K562 (cell line): ENCODE results near the gene SIK3. TPM values are rescaled to one million over a fixed set of nuclear protein-coding genes. Genes with fewer than 3 reads are reported as not detected.

Source experiments
- ATAC-seq: fragments of 200-7000 bp; cut with Tn5 transposase; 3 replicates; pipeline ENCODE4 v1.9.1; 2020; ENCODE audit warnings: moderate library complexity
- BruUV-seq: library from RNA; stranded (reverse); fragments of 400-500 nt; replicated peaks from 2 replicates; lab custom pipeline; 2021; lab: Mats Ljungman, UMichigan
- CTCF ChIA-PET: fragments of 300-600 bp; formaldehyde crosslinking; extraction: SDS; loops from one replicate; lab custom pipeline; 2021; ENCODE audit warnings: low intra/inter-chr PET ratio; lab: Yijun Ruan, JAX
- POLR2A ChIA-PET: fragments of 300-600, 350-650 bp; sonication (Branson Sonifier 250); formaldehyde crosslinking; extraction: SDS; loops from one replicate; lab custom pipeline; 2021; ENCODE audit warnings: antibody characterized with exemption, inconsistent platforms; lab: Yijun Ruan, JAX
- DNase-seq, 4 experiments: peaks; one replicate each; pipeline versions ENCODE4 v3.0.0 to v3.0.0-alpha.2; 2011 to 2018; ENCODE audit warnings: low spot score in 3 of 4, mixed read lengths in 3 of 4; ENCODE audit errors: extremely low read depth in 1 of 4
- FAIRE-seq: peaks from 2 replicates; lab custom pipeline; 2011; peaks lifted over from hg19 to GRCh38; lab: Jason Lieb, UNC
- H2AFZ ChIP-seq: 2 replicates; pipeline ENCODE4 v1.6.0; 2011; ENCODE audit warnings: low read depth, low read length, control low read depth, inconsistent platforms
- H3K27ac ChIP-seq: fragments of 200-600 bp; 3 replicates; pipeline ENCODE4 v1.8.0; 2011; ENCODE audit warnings: low read depth, mild to moderate bottlenecking, control low read depth, inconsistent platforms, low read length, moderate library complexity, mixed read lengths; ENCODE audit errors: extremely low read depth
- H3K27me3 ChIP-seq, 2 experiments: fragments of 300-600 bp in 1 of 2; 2 replicates in 1 of 2; 3 replicates in 1 of 2; pipeline versions ENCODE4 v1.6.0 to v1.8.0; 2011; ENCODE audit warnings: inconsistent platforms in 2 of 2, low read length in 2 of 2, mild to moderate bottlenecking in 1 of 2, mixed read lengths in 1 of 2, moderate library complexity in 1 of 2; ENCODE audit not compliant: control insufficient read depth in 2 of 2, insufficient read depth in 2 of 2
- H3K36me3 ChIP-seq: fragments of 300-600 bp; 3 replicates; pipeline ENCODE4 v1.8.0; 2011; ENCODE audit warnings: mild to moderate bottlenecking, low read length, inconsistent platforms; ENCODE audit not compliant: control insufficient read depth, insufficient read depth
- H3K4me1 ChIP-seq, 2 experiments: fragments of 200-600 bp in 1 of 2; replicated peaks in 1 of 2; 2 replicates in 1 of 2; 3 replicates in 1 of 2; pipeline versions ENCODE4 v1.5.1 to v1.8.0; 2011; ENCODE audit warnings: inconsistent platforms in 2 of 2, low read length in 2 of 2, mild to moderate bottlenecking in 1 of 2, mixed read lengths in 1 of 2, moderate library complexity in 1 of 2; ENCODE audit not compliant: control insufficient read depth in 2 of 2, insufficient read depth in 2 of 2
- H3K4me2 ChIP-seq: 2 replicates; pipeline ENCODE4 v1.6.1; 2011; ENCODE audit warnings: low read length, control low read depth, inconsistent platforms, mixed read lengths; ENCODE audit not compliant: insufficient read depth
- H3K4me3 ChIP-seq: fragments of 200-600 bp; sonication (generic), shearing (Covaris generic); 2 replicates; pipeline ENCODE4 v1.5.1; 2016; ENCODE audit warnings: control low read depth, inconsistent platforms
- H3K79me2 ChIP-seq: fragments of 200-600 bp; 3 replicates; pipeline ENCODE4 v1.8.0; 2011; ENCODE audit warnings: low read length, inconsistent platforms; ENCODE audit not compliant: control insufficient read depth, insufficient read depth
- H3K9ac ChIP-seq, 2 experiments: 2 replicates each; pipeline versions ENCODE4 v1.6.0 to v1.6.1; 2011; ENCODE audit warnings: low read depth in 2 of 2, low read length in 2 of 2, control low read depth in 1 of 2, inconsistent platforms in 1 of 2, mild to moderate bottlenecking in 1 of 2, mixed read lengths in 1 of 2; ENCODE audit not compliant: insufficient read depth in 1 of 2
- H3K9me1 ChIP-seq: one replicate; pipeline ENCODE4 v1.6.0; 2011; ENCODE audit warnings: inconsistent platforms, mild to moderate bottlenecking, low read length, moderate library complexity; ENCODE audit not compliant: control insufficient read depth, insufficient read depth
- H3K9me3 ChIP-seq: replicated peaks from 2 replicates; pipeline ENCODE4 v1.5.1; 2011; ENCODE audit warnings: low read depth, low read length, inconsistent platforms; ENCODE audit not compliant: control insufficient read depth, insufficient read depth
- H4K20me1 ChIP-seq: replicated peaks from 2 replicates; pipeline ENCODE4 v1.6.1; 2011; ENCODE audit warnings: low read length, inconsistent platforms, mixed read lengths; ENCODE audit not compliant: control insufficient read depth, insufficient read depth
- CREBBP ChIP-seq: IDR thresholded peaks from one replicate; pipeline ENCODE4 v1.6.1; 2012; ENCODE audit warnings: low read depth, mild to moderate bottlenecking, control low read depth, inconsistent platforms, low read length
- EZH2 ChIP-seq: IDR thresholded peaks from 2 replicates; pipeline ENCODE4 v1.6.1; 2012; ENCODE audit warnings: low read depth, mild to moderate bottlenecking, inconsistent platforms, low read length, borderline replicate concordance
- GTF2F1 ChIP-seq: IDR thresholded peaks from 2 replicates; pipeline ENCODE4 v1.6.1; 2011; ENCODE audit warnings: low read depth, low read length, improper control_type of control experiment
- HDAC1 ChIP-seq, 2 experiments: fragments of 450-650 bp; IDR thresholded peaks; 2 replicates each; pipeline ENCODE4 v1.6.1; 2016 to 2017; ENCODE audit warnings: inconsistent platforms in 1 of 2, mild to moderate bottlenecking in 1 of 2, moderate library complexity in 1 of 2
- HDAC3 ChIP-seq: fragments of 450-650 bp; IDR thresholded peaks from 2 replicates; pipeline ENCODE4 v1.6.1; 2018; ENCODE audit warnings: borderline replicate concordance, mild to moderate bottlenecking, moderate library complexity; ENCODE audit not compliant: partially characterized antibody
- ZKSCAN1 ChIP-seq: fragments of 150-350 bp; IDR thresholded peaks from 2 replicates; pipeline ENCODE4 v1.6.1; 2016; ENCODE audit warnings: low read depth, low read length
- ZNF212 ChIP-seq: fragments of 450-650 bp; formaldehyde crosslinking; IDR thresholded peaks from 2 replicates; pipeline ENCODE4 v1.4.0; 2020; ENCODE audit warnings: mild to moderate bottlenecking
- ZNF263 ChIP-seq: sonication (generic); formaldehyde crosslinking; IDR thresholded peaks from 2 replicates; pipeline ENCODE4 v1.8.0; 2022; ENCODE audit warnings: mild to moderate bottlenecking, missing genetic modification reagents, borderline replicate concordance
- WGBS: fragments of 100-300 bp; shearing (Covaris generic); methylation state at CpG from one replicate; pipeline ENCODE4 v1.1.6; 2016; ENCODE audit warnings: low coverage, mixed read lengths; ENCODE audit not compliant: insufficient coverage; ENCODE audit errors: missing lambda C conversion rate; 5-methylcytosine and 5-hydroxymethylcytosine counted together
- in situ Hi-C: fragments of 300-500 bp; cut with MboI; formaldehyde crosslinking; loops from 4 replicates; pipeline ENCODE4 v1.15.0; 2018; ENCODE audit warnings: inconsistent platforms, mixed read lengths
- intact Hi-C: fragments of 100-400 bp; cut with micrococcal nuclease; formaldehyde crosslinking; loops from 2 replicates; pipeline ENCODE4 v1.14.2; 2022
- polyA plus RNA-seq, 8 experiments: library from polyadenylated mRNA; depleted of rRNA in 4 of 8; stranded (reverse) in 5 of 8; unstranded in 3 of 8; fragments of >200 nt; fragmentation: Nextera tagmentation in 2 of 8; fragmentation: Illumina TruSeq in 1 of 8; extraction: Ambion mirVana in 2 of 8; extraction: Trizol in 1 of 8; gene quantifications; 2 replicates each; pipeline versions ENCODE4 v1.2.1 to v1.2.3, GENCODE V29; 2011 to 2014; ENCODE audit warnings: inconsistent platforms in 1 of 8, missing spikeins in 1 of 8
- total RNA-seq, 7 experiments: library from RNA; depleted of rRNA in 6 of 7; stranded (reverse); fragments of >200 nt in 6 of 7; fragmentation: Illumina TruSeq in 2 of 7; extraction: Trizol in 2 of 7; gene quantifications; 2 replicates each; pipeline versions ENCODE4 v1.2.1 to v1.2.3, GENCODE V29; 2011 to 2021; ENCODE audit warnings: low replicate concordance in 1 of 7

SIK3 gene
- total and polyA plus RNA-seq, 9 of the 15 experiments (the other 6 are each of a cell fraction or from before 2014, with no cell fraction given) = 1.6 to 21.6 (median 8.0) TPM

DNA sequence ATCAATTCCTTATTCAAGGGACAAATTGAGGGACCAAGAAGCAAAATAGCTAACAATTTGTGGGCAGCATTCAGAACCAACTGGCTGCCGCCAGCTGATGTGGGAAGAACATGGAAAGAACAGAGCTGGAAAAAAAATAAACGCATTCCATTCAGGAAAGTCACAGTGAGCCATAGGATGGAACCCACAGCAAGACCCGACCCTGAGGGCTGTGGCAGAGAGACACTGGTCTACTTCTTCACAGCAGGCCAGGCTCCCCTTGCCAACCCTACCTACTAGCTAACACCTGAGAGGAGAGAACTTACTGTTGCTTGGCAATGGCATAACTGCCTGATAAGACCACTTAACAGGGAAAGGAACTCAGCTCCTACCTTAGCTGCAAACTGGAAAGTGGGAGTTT is 137.3 kb downstream of the SIK3 start:
- H3K4me2 ChIP-seq = no peak overlapping the region
- no peak for ATAC-seq
- no peak overlapping the region for H2AFZ ChIP-seq
- peaks cover 7% of the 10 kb centered on the region for H3K36me3 ChIP-seq
- no peaks in the 10 kb centered on the region for H3K9me3 ChIP-seq
- H3K27ac ChIP-seq = no peak overlapping the region
- CTCF ChIA-PET = no interaction called here
- TF ChIP-seq HDAC3 = no peak
- no peak for TF ChIP-seq EZH2
- no peak for TF ChIP-seq CREBBP
- no peak for TF ChIP-seq GTF2F1
- no peak for TF ChIP-seq ZKSCAN1
- TF ChIP-seq ZNF212 (CRISPR knock-in tag) = no peak
- TF ChIP-seq HDAC1 (IDR thresholded peaks at IDR 0.05) = no peak
- no peak for TF ChIP-seq ZNF263 (CRISPR knock-in tag)
- DNase-seq = no peak
- intact Hi-C loops (no loop called here), in situ Hi-C loops (no loop called here)
- no peak overlapping the region for H3K4me3 ChIP-seq
- H4K20me1 ChIP-seq = no peaks in the 10 kb centered on the region; the same call in 1 of the 2 replicates
- no peaks in the 10 kb centered on the region for H3K9me1 ChIP-seq
- POLR2A ChIA-PET = interaction anchor here (1.2 to 1.7 kb wide), 3 partner anchors 9 to 18 kb away, joined by 3 to 4 read pairs (median 3); no protein-coding TSS in a partner anchor
- no peaks in the 10 kb centered on the region; a peak in 2 of 5 replicates for H3K4me1 ChIP-seq
- H3K9ac ChIP-seq = no peak overlapping the region; a peak in 1 of 4 replicates
- no peak for FAIRE-seq
- 59% methylated on average over 3 of the region's 3 CpGs for WGBS
- peaks cover 7% of the 10 kb centered on the region; the same call in 2 of the 3 replicates for H3K79me2 ChIP-seq
- no peaks in the 10 kb centered on the region for H3K27me3 ChIP-seq
- BruUV-seq = no TSS peak
